BE2C (cell line): Measurements from ENCODE around the gene ACSL3.
"Not testable (repeated sequence)": the region's sequence is repeated elsewhere in the genome, so short reads cannot be mapped to it uniquely, and the experiment has no call there.

Source experiments
- DNase-seq: peaks from one replicate; pipeline ENCODE4 v3.0.0-alpha.2; 2020
- H3K27me3 ChIP-seq: fragments of 250-450 bp; sonication (Bioruptor Pico); 2 replicates; pipeline ENCODE4 v1.5.1; 2020; ENCODE audit warnings: mild to moderate bottlenecking
- H3K36me3 ChIP-seq: fragments of 250-450 bp; sonication (Bioruptor Pico); 2 replicates; pipeline ENCODE4 v1.5.1; 2020; ENCODE audit warnings: mild to moderate bottlenecking
- H3K4me1 ChIP-seq: fragments of 250-450 bp; sonication (Bioruptor Pico); 2 replicates; pipeline ENCODE4 v1.5.1; 2020
- H3K4me3 ChIP-seq: 2 replicates; pipeline ENCODE4 v1.5.1; 2011; ENCODE audit warnings: low read depth, low read length
- H3K9me3 ChIP-seq: fragments of 250-450 bp; sonication (Bioruptor Pico); 2 replicates; pipeline ENCODE4 v1.5.1; 2020
- TF ChIP-seq, protein P1 (sequence below): IDR thresholded peaks from 2 replicates; pipeline ENCODE4 v1.5.1; 2012; ENCODE audit warnings: mild to moderate bottlenecking, low read depth, low read length

Gene ACSL3

DNA sequence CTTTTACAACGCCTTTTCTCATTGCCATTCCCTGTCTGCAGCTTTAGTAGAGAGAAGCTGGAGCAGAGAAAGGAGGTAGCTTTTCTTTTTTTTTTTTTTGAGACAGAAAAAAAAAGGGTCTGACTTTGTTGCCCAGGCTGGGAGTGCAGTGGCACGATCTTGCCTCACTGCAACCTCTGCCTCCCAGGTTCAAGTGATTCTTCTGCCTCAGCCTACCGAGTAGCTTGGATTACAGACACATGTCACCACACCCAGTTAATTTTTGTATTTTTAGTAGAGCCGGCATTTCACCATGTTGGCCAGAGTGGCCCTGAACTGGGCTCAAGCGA is 25.0 kb upstream of the ACSL3 start:
- no peaks in the 10 kb centered on the region for H3K36me3 ChIP-seq
- TF ChIP-seq, protein P1, sequence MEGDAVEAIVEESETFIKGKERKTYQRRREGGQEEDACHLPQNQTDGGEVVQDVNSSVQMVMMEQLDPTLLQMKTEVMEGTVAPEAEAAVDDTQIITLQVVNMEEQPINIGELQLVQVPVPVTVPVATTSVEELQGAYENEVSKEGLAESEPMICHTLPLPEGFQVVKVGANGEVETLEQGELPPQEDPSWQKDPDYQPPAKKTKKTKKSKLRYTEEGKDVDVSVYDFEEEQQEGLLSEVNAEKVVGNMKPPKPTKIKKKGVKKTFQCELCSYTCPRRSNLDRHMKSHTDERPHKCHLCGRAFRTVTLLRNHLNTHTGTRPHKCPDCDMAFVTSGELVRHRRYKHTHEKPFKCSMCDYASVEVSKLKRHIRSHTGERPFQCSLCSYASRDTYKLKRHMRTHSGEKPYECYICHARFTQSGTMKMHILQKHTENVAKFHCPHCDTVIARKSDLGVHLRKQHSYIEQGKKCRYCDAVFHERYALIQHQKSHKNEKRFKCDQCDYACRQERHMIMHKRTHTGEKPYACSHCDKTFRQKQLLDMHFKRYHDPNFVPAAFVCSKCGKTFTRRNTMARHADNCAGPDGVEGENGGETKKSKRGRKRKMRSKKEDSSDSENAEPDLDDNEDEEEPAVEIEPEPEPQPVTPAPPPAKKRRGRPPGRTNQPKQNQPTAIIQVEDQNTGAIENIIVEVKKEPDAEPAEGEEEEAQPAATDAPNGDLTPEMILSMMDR: no peak
- no peak for DNase-seq
- no peaks in the 10 kb centered on the region; the same call in 1 of the 2 replicates for H3K9me3 ChIP-seq
- no peaks in the 10 kb centered on the region for H3K27me3 ChIP-seq
- no peak overlapping the region for H3K4me3 ChIP-seq
- no peaks in the 10 kb centered on the region; the same call in 1 of the 2 replicates for H3K4me1 ChIP-seq

GRCh38 chr2:222837643-222838056 is 23.2 kb upstream of the ACSL3 start:
- no peak overlapping the region for H3K4me3 ChIP-seq
- no peaks in the 10 kb centered on the region for H3K36me3 ChIP-seq
- no peaks in the 10 kb centered on the region; the same call in 1 of the 2 replicates for H3K4me1 ChIP-seq
- DNase-seq: no peak
- H3K9me3 ChIP-seq: no peaks in the 10 kb centered on the region; the same call in 1 of the 2 replicates
- no peaks in the 10 kb centered on the region for H3K27me3 ChIP-seq
- TF ChIP-seq, protein P1: no peak

DNA sequence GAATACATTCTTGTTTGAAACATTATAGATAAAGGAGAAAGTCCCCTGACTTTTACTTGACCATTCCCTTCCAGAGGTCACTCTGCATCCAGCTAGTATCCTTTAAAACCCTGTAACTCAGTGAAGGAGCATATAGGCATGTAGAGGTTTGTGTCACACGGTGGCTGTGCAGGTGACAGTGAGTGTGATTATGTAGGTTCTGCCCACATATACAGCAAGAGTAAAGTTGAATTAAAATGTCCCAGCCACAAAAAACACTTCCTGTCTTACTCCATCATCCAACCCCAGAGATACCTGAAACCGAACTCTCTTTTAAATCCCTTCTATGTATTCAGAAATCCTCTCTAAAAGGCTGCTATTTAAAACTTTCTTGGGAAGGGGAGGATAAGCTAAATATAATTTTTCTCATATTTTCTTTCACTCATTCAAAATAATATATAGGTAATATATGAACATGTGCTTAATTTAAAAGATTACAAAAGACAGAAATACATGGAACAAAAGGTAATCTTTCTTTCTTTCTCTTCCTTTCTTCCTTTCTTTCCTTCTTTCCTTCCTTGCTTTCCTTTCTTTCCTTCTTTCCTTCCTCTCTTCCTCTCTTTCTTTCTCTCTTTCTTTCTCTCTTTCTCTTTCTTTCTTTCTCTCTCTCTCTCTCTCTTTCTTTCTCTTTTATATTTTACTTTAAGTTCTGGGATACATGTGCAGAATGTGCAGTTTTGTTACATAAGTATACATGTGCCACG is 20.6 kb upstream of the ACSL3 start:
- Histone ChIP-seq H3K36me3 (no peaks in the 10 kb centered on the region), H3K4me3 (no peak overlapping the region), H3K9me3 (no peaks in the 10 kb centered on the region), H3K27me3 (no peaks in the 10 kb centered on the region), H3K4me1 (no peaks in the 10 kb centered on the region; the same call in none of the 2 replicates)
- TF ChIP-seq, protein P1: no peak
- no peak for DNase-seq

GRCh38 chr2:222842491-222843174 is 18.2 kb upstream of the ACSL3 start:
- TF ChIP-seq, protein P1: no peak
- Histone ChIP-seq H3K9me3 (no peaks in the 10 kb centered on the region), H3K4me3 (no peak overlapping the region), H3K4me1 (no peaks in the 10 kb centered on the region; the same call in 1 of the 2 replicates), H3K27me3 (no peaks in the 10 kb centered on the region), H3K36me3 (no peaks in the 10 kb centered on the region)
- no peak for DNase-seq

GRCh38 chr2:222844323-222844722 is 16.5 kb upstream of the ACSL3 start:
- TF ChIP-seq, protein P1: no peak
- no peaks in the 10 kb centered on the region for H3K9me3 ChIP-seq
- H3K4me1 ChIP-seq: no peaks in the 10 kb centered on the region; the same call in 1 of the 2 replicates
- no peaks in the 10 kb centered on the region for H3K36me3 ChIP-seq
- DNase-seq: no peak
- H3K27me3 ChIP-seq: no peaks in the 10 kb centered on the region
- H3K4me3 ChIP-seq: no peak overlapping the region

GRCh38 chr2:222845314-222845713 is 15.5 kb upstream of the ACSL3 start:
- DNase-seq, H3K27me3 ChIP-seq, H3K36me3 ChIP-seq, H3K4me1 ChIP-seq, H3K4me3 ChIP-seq, H3K9me3 ChIP-seq: not testable (repeated sequence)
